ENCODE data around the gene FAIM2. TPM values are rescaled to one million over a fixed set of nuclear protein-coding genes. Genes with fewer than 3 reads are reported as not detected.
"Not testable (repeated sequence)": the region's sequence is repeated elsewhere in the genome, so short reads cannot be mapped to it uniquely, and the experiment has no call there.

Gene FAIM2
- total RNA-seq, 6 donors from 2014 or later: 0.30 to 2.0 (median 0.64) TPM; not detected in 2

DNA sequence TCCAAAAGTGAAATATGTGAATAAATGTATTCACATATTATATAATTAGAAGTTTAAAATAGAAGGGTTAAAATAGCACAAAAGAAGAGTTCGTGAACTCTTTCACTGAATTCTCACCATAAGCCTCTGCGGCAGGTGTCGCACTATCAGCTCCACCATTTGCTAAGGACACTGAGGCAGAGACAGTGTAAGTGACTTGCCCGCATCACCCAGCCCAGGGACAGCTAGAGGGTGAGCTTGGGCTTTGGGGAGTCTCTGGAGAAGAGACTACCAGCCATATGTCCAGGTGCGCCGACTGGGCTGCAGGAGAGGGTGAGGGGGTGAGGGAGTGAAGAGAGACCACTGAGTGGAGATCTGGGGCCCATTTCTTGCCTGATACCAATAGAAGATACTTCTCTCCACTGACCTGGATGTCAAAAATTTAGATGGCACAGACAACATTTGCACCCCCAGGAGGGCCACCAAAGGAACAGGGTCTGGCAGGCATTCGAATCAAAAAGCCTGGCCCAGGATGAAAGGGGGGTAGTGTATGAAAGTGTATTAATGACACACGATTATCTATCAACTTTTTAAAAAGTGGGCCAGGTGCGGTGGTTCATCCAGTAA lies 28.5 kb downstream of the FAIM2 start:
- no peak for DNase-seq
- Histone ChIP-seq H3K27me3 (no peaks in the 10 kb centered on the region), H3K9me3 (no peaks in the 10 kb centered on the region), H3K27ac (no peak overlapping the region), H3K36me3 (no peaks in the 10 kb centered on the region), H3K4me3 (no peak overlapping the region), H3K4me1 (no peaks in the 10 kb centered on the region)
- ATAC-seq (ENCODE audit: low FRiP score in 2 of 2): no peak
- WGBS, 2 donors: 93 to 96% methylated on average over 9 of the region's 9 CpGs
- no peak for TF ChIP-seq POLR2A (IDR thresholded peaks at IDR 0.05)
- no peak for TF ChIP-seq POLR2AphosphoS5 (IDR thresholded peaks at IDR 0.05)
- TF ChIP-seq EP300 (IDR thresholded peaks at IDR 0.05): no peak
- TF ChIP-seq, protein P1, sequence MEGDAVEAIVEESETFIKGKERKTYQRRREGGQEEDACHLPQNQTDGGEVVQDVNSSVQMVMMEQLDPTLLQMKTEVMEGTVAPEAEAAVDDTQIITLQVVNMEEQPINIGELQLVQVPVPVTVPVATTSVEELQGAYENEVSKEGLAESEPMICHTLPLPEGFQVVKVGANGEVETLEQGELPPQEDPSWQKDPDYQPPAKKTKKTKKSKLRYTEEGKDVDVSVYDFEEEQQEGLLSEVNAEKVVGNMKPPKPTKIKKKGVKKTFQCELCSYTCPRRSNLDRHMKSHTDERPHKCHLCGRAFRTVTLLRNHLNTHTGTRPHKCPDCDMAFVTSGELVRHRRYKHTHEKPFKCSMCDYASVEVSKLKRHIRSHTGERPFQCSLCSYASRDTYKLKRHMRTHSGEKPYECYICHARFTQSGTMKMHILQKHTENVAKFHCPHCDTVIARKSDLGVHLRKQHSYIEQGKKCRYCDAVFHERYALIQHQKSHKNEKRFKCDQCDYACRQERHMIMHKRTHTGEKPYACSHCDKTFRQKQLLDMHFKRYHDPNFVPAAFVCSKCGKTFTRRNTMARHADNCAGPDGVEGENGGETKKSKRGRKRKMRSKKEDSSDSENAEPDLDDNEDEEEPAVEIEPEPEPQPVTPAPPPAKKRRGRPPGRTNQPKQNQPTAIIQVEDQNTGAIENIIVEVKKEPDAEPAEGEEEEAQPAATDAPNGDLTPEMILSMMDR (IDR thresholded peaks at IDR 0.05): no peak

DNA sequence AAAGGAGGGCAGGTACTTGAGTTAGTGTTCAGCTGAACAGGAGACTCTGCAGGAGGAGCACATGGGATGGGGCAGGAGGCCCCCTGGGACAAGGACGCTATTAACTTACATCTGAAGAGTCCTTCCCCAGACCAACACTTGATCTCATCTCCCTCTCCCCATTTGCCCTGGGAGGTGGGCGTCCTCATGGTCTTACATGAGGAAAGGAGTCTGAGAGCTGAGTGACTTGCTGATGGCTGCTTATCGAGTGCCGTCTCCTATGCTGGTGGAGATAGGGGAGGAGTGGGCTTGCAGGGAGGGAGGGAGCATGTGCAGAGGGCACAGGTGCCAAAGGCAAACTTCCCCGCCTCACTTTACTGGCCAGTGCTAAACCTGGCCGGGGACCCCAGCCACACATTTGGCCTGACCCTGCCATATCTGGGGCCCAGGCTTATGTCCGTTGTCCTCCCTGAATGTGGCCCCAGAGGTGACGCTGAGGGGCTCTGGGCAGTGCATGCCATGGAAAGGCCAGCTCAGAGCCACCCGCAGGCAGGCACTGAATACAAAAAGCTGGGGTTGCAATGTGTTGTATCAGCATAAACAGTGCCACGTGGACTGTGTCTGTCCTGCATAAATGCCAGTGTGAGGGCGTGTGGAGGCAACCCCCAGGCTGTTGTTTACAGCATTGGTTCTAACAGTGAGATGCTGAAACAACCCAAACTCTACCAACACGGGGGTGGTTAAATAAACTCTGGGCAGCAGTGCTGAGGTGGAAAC lies 29.4 kb downstream of the FAIM2 start:
- DNase-seq: no peak
- H3K27me3 ChIP-seq: no peaks in the 10 kb centered on the region
- 72 to 76% methylated on average over 11 to 12 of the region's 12 CpGs for WGBS, 2 donors
- no peak overlapping the region for H3K4me3 ChIP-seq
- H3K9me3 ChIP-seq: no peaks in the 10 kb centered on the region
- no peak for ATAC-seq (ENCODE audit: low FRiP score in 2 of 2)
- no peaks in the 10 kb centered on the region for H3K36me3 ChIP-seq
- no peak overlapping the region for H3K27ac ChIP-seq
- peaks cover 3 to 6% (median 4%) of the 10 kb centered on the region in 4 donors for H3K4me1 ChIP-seq
- no peak for TF ChIP-seq EP300 (IDR thresholded peaks at IDR 0.05)
- TF ChIP-seq POLR2AphosphoS5 (IDR thresholded peaks at IDR 0.05): no peak
- no peak for TF ChIP-seq POLR2A (IDR thresholded peaks at IDR 0.05)

- H3K36me3 ChIP-seq: no peaks in the 10 kb centered on the region
- H3K27me3 ChIP-seq: no peaks in the 10 kb centered on the region
- peaks cover 8 to 13% (median 12%) of the 10 kb centered on the region in 4 donors for H3K4me1 ChIP-seq
- no peak for DNase-seq
- H3K9me3 ChIP-seq: no peaks in the 10 kb centered on the region
- TF ChIP-seq, protein P1 (IDR thresholded peaks at IDR 0.05): no peak
- no peak for TF ChIP-seq EP300 (IDR thresholded peaks at IDR 0.05)
- no peak for TF ChIP-seq POLR2AphosphoS5 (IDR thresholded peaks at IDR 0.05)
- no peak for TF ChIP-seq POLR2A (IDR thresholded peaks at IDR 0.05)
- ATAC-seq (ENCODE audit: low FRiP score in 2 of 2): no peak
- H3K4me3 ChIP-seq: no peak overlapping the region
- H3K27ac ChIP-seq: no peak overlapping the region
- 60 to 83% methylated on average over 3 of the region's 3 CpGs for WGBS, 2 donors
Observed at GRCh38 chr12:49873361-49873934, 30.3 kb downstream of the FAIM2 start.

GRCh38 chr12:49872781-49873181 lies 30.9 kb downstream of the FAIM2 start:
- no peak overlapping the region for H3K4me3 ChIP-seq
- WGBS, 2 donors: 77 to 81% methylated on average over 6 of the region's 6 CpGs
- DNase-seq (no peak), ATAC-seq (ENCODE audit: low FRiP score in 2 of 2) (no peak)
- H3K27me3 ChIP-seq: no peaks in the 10 kb centered on the region
- no peaks in the 10 kb centered on the region for H3K9me3 ChIP-seq
- no peak for TF ChIP-seq EP300 (IDR thresholded peaks at IDR 0.05)
- TF ChIP-seq, protein P1 (IDR thresholded peaks at IDR 0.05): no peak
- TF ChIP-seq POLR2AphosphoS5 (IDR thresholded peaks at IDR 0.05): no peak
- no peak for TF ChIP-seq POLR2A (IDR thresholded peaks at IDR 0.05)
- no peaks in the 10 kb centered on the region for H3K36me3 ChIP-seq
- peaks cover 15 to 20% (median 18%) of the 10 kb centered on the region in 4 donors for H3K4me1 ChIP-seq
- no peak overlapping the region for H3K27ac ChIP-seq

DNA sequence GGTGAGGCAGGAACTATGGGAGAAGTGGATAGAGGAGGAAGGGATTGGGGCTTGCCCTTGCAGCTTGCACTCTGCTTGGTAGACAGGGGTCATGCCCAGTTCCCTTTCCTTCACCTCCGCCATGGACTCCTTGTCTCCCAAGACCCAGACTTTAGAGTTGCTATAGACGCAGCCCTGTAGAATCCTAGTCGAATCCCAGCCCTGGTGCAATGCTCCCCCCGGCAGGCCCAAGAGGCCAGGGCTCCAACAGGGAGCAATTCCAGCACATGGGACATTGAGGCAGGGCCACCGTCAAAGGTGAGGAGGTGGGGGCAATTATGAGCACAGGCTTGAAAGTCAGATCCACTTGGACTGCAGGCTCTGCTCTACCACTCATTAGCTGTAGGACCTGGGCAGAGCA lies 31.3 kb downstream of the FAIM2 start:
- WGBS, 2 donors: 94 to 95% methylated on average over 3 to 5 of the region's 5 CpGs
- TF ChIP-seq, protein P1 (IDR thresholded peaks at IDR 0.05): no peak
- no peak for TF ChIP-seq EP300 (IDR thresholded peaks at IDR 0.05)
- no peak for TF ChIP-seq POLR2AphosphoS5 (IDR thresholded peaks at IDR 0.05)
- TF ChIP-seq POLR2A (IDR thresholded peaks at IDR 0.05): no peak
- no peak overlapping the region for H3K27ac ChIP-seq
- H3K4me3 ChIP-seq: no peak overlapping the region
- no peak for DNase-seq
- no peaks in the 10 kb centered on the region for H3K36me3 ChIP-seq
- ATAC-seq (ENCODE audit: low FRiP score in 2 of 2): no peak
- no peaks in the 10 kb centered on the region for H3K27me3 ChIP-seq
- peaks cover 19 to 24% (median 22%) of the 10 kb centered on the region in 4 donors for H3K4me1 ChIP-seq
- H3K9me3 ChIP-seq: no peaks in the 10 kb centered on the region

- H3K4me3 ChIP-seq; ATAC-seq (ENCODE audit: low FRiP score in 2 of 2); H3K36me3 ChIP-seq; H3K27me3 ChIP-seq; H3K9me3 ChIP-seq; H3K27ac ChIP-seq; DNase-seq: not testable (repeated sequence)
- peaks cover 19 to 28% (median 27%) of the 10 kb centered on the region in 4 donors for H3K4me1 ChIP-seq
- WGBS, 2 donors: 92 to 95% methylated on average over 8 of the region's 8 CpGs
Observed at GRCh38 chr12:49871811-49872251, 31.9 kb downstream of the FAIM2 start.

Measured in upper lobe of left lung (tissue), 6 donors.